HCT116 (cell line): ENCODE results near the gene CEP162.

Experiments
- ATF3 ChIP-seq: IDR thresholded peaks from 2 replicates; pipeline ENCODE4 v1.6.1; 2012
- CTCF ChIP-seq, 3 experiments: fragments of 200-600 bp in 1 of 3; sonication (generic) in 1 of 3; IDR thresholded peaks in 2 of 3; conservative IDR thresholded peaks in 1 of 3; 2 replicates each; pipeline ENCODE4 v1.5.1; 2012 to 2017; ENCODE audit warnings: low read depth in 2 of 3, low read length in 2 of 3, antibody characterized with exemption in 1 of 3, borderline replicate concordance in 1 of 3, control low read depth in 1 of 3, mild to moderate bottlenecking in 1 of 3, mixed read lengths in 1 of 3, mixed run types in 1 of 3, moderate library complexity in 1 of 3; ENCODE audit not compliant: insufficient read depth in 1 of 3
- EZH2 ChIP-seq: fragments of 200-600 bp; sonication (generic); IDR thresholded peaks from 2 replicates; pipeline ENCODE4 v1.6.1; 2017; ENCODE audit warnings: antibody characterized with exemption, mixed run types
- POLR2A ChIP-seq: IDR thresholded peaks from 2 replicates; pipeline ENCODE4 v1.7.0; 2011; ENCODE audit warnings: borderline replicate concordance; ENCODE audit not compliant: insufficient read depth, insufficient read length; ENCODE audit errors: extremely low read depth
- POLR2AphosphoS5 ChIP-seq: IDR thresholded peaks from 2 replicates; pipeline ENCODE4 v1.6.1; 2011; ENCODE audit warnings: mild to moderate bottlenecking, low read depth, low read length, moderate library complexity
- YY1 ChIP-seq: IDR thresholded peaks from 2 replicates; pipeline ENCODE4 v1.6.1; 2011; ENCODE audit warnings: low read length, low read depth, moderate library complexity, mild to moderate bottlenecking; ENCODE audit not compliant: insufficient replicate concordance; ENCODE audit errors: extremely low read depth

GRCh38 chr6:84258268-84258667, 30.8 kb upstream of the CEP162 start:
- TF ChIP-seq POLR2AphosphoS5, result no peak
- TF ChIP-seq CTCF (IDR thresholded peaks at IDR 0.05 in 2 of 3, conservative IDR thresholded peaks at IDR 0.05 in 1 of 3; ENCODE audit: borderline replicate concordance in 1 of 3, insufficient read depth in 1 of 3, low read depth in 2 of 3, low read length in 2 of 3), result no peak
- TF ChIP-seq EZH2, result no peak
- TF ChIP-seq YY1, result no peak
- TF ChIP-seq ATF3, result no peak
- no peak for TF ChIP-seq POLR2A
